Natural killer cell treated with Interleukin-12 subunit alpha and Interleukin-12 subunit beta and Interleukin-15 and Interleukin-18, amount 100 ng/mL, for 72 hours (primary cell): ENCODE measurements around the gene CHN2. TPM values are rescaled to one million over a fixed set of nuclear protein-coding genes. Genes with fewer than 3 reads are reported as not detected.

Source experiments
- ATAC-seq, 2 donors: fragments of 150-1000 bp; cut with Tn5 transposase in 1 of 2; sonication (Bioruptor Pico), chemical (Tn5 transposase) in 1 of 2; 2 replicates each; pipeline ENCODE4 v1.10.0; 2021
- DNase-seq: peaks from one replicate; pipeline ENCODE4 v3.0.0; 2022; ENCODE audit warnings: low spot score
- H3K27ac Mint-ChIP-seq, 2 donors: 1 replicate in 1 of 2; 2 replicates in 1 of 2; pipeline ENCODE4 v1.8.0; 2022; ENCODE audit warnings: mixed read lengths in 2 of 2, mild to moderate bottlenecking in 1 of 2, moderate library complexity in 1 of 2
- H3K27me3 Mint-ChIP-seq, 2 donors: 1 replicate in 1 of 2; 2 replicates in 1 of 2; pipeline ENCODE4 v1.8.0; 2022; ENCODE audit warnings: mixed read lengths in 2 of 2
- H3K36me3 Mint-ChIP-seq: one replicate; pipeline ENCODE4 v1.8.0; 2022; ENCODE audit warnings: mixed read lengths
- H3K4me1 Mint-ChIP-seq, 2 donors: 1 replicate in 1 of 2; 2 replicates in 1 of 2; pipeline ENCODE4 v1.8.0; 2022; ENCODE audit warnings: low read depth in 2 of 2, mixed read lengths in 2 of 2, mild to moderate bottlenecking in 1 of 2
- H3K4me3 Mint-ChIP-seq: one replicate; pipeline ENCODE4 v1.8.0; 2022; ENCODE audit warnings: mixed read lengths
- H3K9me3 Mint-ChIP-seq: 2 replicates; pipeline ENCODE4 v1.8.0; 2022; ENCODE audit warnings: mixed read lengths
- total RNA-seq, 2 donors: library from RNA; stranded (reverse); gene quantifications; one replicate each; pipeline ENCODE4 v1.2.3, GENCODE V29; 2022

The CHN2 gene
- total RNA-seq, 2 donors from 2014 or later, result 0.70 to 2.1 TPM

- no peaks in the 10 kb centered on the region for H3K9me3 Mint-ChIP-seq
- ATAC-seq, result no peak
These were observed 21.6 kb downstream of the CHN2 start for GRCh38 chr7:29216128-29216527.

GRCh38 chr7:29217113-29217512 is 22.5 kb downstream of the CHN2 start:
- no peaks in the 10 kb centered on the region for H3K27me3 Mint-ChIP-seq
- peaks cover 3 to 8% of the 10 kb centered on the region in 2 donors for H3K4me1 Mint-ChIP-seq
- H3K27ac Mint-ChIP-seq, result no peak overlapping the region
- no peak overlapping the region for H3K4me3 Mint-ChIP-seq
- no peaks in the 10 kb centered on the region for H3K9me3 Mint-ChIP-seq
- ATAC-seq (no peak), DNase-seq (no peak)
- H3K36me3 Mint-ChIP-seq, result peaks cover 7% of the 10 kb centered on the region

More at GRCh38 chr7:29216128-29216527, 21.6 kb downstream of the CHN2 start:
- Mint-ChIP-seq H3K36me3 (no peaks in the 10 kb centered on the region), H3K4me3 (no peak overlapping the region), H3K4me1 (peaks cover 3 to 9% of the 10 kb centered on the region in 2 donors), H3K27ac (no peak overlapping the region), H3K27me3 (no peaks in the 10 kb centered on the region)
- no peak for DNase-seq

- no peaks in the 10 kb centered on the region for H3K27me3 Mint-ChIP-seq
- no peaks in the 10 kb centered on the region for H3K9me3 Mint-ChIP-seq
- ATAC-seq (no peak), DNase-seq (no peak)
- H3K27ac Mint-ChIP-seq, result no peak overlapping the region
- no peak overlapping the region for H3K4me3 Mint-ChIP-seq
- peaks cover 7% of the 10 kb centered on the region for H3K36me3 Mint-ChIP-seq
- peaks cover 3 to 13% of the 10 kb centered on the region in 2 donors for H3K4me1 Mint-ChIP-seq
These were observed 30.2 kb downstream of the CHN2 start for GRCh38 chr7:29224726-29225125.

GRCh38 chr7:29228289-29229011 is 33.9 kb downstream of the CHN2 start:
- Mint-ChIP-seq H3K4me3 (no peak overlapping the region), H3K27me3 (no peaks in the 10 kb centered on the region), H3K36me3 (no peaks in the 10 kb centered on the region), H3K4me1 (peaks cover 8 to 13% of the 10 kb centered on the region in 2 donors), H3K27ac (no peak overlapping the region), H3K9me3 (no peaks in the 10 kb centered on the region)
- DNase-seq (no peak), ATAC-seq (no peak)

GRCh38 chr7:29229066-29229465 is 34.5 kb downstream of the CHN2 start:
- peaks cover 9 to 15% of the 10 kb centered on the region in 2 donors for H3K4me1 Mint-ChIP-seq
- no peak for DNase-seq
- H3K27me3 Mint-ChIP-seq, result no peaks in the 10 kb centered on the region
- no peak overlapping the region for H3K27ac Mint-ChIP-seq
- no peak for ATAC-seq
- H3K9me3 Mint-ChIP-seq, result no peaks in the 10 kb centered on the region
- H3K4me3 Mint-ChIP-seq, result no peak overlapping the region
- no peaks in the 10 kb centered on the region for H3K36me3 Mint-ChIP-seq

GRCh38 chr7:29229946-29230345 is 35.4 kb downstream of the CHN2 start:
- H3K36me3 Mint-ChIP-seq, result no peaks in the 10 kb centered on the region
- no peaks in the 10 kb centered on the region for H3K9me3 Mint-ChIP-seq
- H3K27me3 Mint-ChIP-seq, result no peaks in the 10 kb centered on the region
- H3K4me3 Mint-ChIP-seq, result no peak overlapping the region
- ATAC-seq, result no peak
- DNase-seq, result no peak
- H3K27ac Mint-ChIP-seq, result no peak overlapping the region
- H3K4me1 Mint-ChIP-seq, result peaks cover 10 to 17% of the 10 kb centered on the region in 2 donors

- Mint-ChIP-seq H3K4me1 (peaks cover 16 to 17% of the 10 kb centered on the region in 2 donors), H3K9me3 (no peaks in the 10 kb centered on the region), H3K4me3 (no peak overlapping the region), H3K27me3 (no peaks in the 10 kb centered on the region), H3K36me3 (no peaks in the 10 kb centered on the region), H3K27ac (no peak overlapping the region)
- no peak for ATAC-seq
- DNase-seq, result no peak
These were observed 36.3 kb downstream of the CHN2 start for GRCh38 chr7:29230871-29231345.

- DNase-seq (no peak), ATAC-seq (no peak)
- Mint-ChIP-seq H3K36me3 (no peaks in the 10 kb centered on the region), H3K27me3 (no peaks in the 10 kb centered on the region), H3K4me1 (peaks cover 13 to 16% of the 10 kb centered on the region in 2 donors), H3K4me3 (no peak overlapping the region), H3K27ac (no peak overlapping the region), H3K9me3 (no peaks in the 10 kb centered on the region)
These were observed 37.2 kb downstream of the CHN2 start for GRCh38 chr7:29231671-29232232.

GRCh38 chr7:29234438-29234837 is 39.9 kb downstream of the CHN2 start:
- Mint-ChIP-seq H3K4me1 (peaks cover 4 to 19% of the 10 kb centered on the region in 2 donors), H3K27me3 (no peaks in the 10 kb centered on the region), H3K9me3 (no peaks in the 10 kb centered on the region), H3K27ac (no peak overlapping the region), H3K36me3 (no peaks in the 10 kb centered on the region), H3K4me3 (no peak overlapping the region)
- no peak for DNase-seq
- no peak for ATAC-seq

GRCh38 chr7:29236071-29236580 is 41.6 kb downstream of the CHN2 start:
- H3K4me1 Mint-ChIP-seq, result peaks cover 9 to 23% of the 10 kb centered on the region in 2 donors
- H3K27ac Mint-ChIP-seq, result no peak overlapping the region
- DNase-seq (no peak), ATAC-seq (no peak)
- no peak overlapping the region for H3K4me3 Mint-ChIP-seq
- H3K9me3 Mint-ChIP-seq, result no peaks in the 10 kb centered on the region
- no peaks in the 10 kb centered on the region for H3K36me3 Mint-ChIP-seq
- H3K27me3 Mint-ChIP-seq, result no peaks in the 10 kb centered on the region

GRCh38 chr7:29236649-29237048 is 42.1 kb downstream of the CHN2 start:
- H3K27me3 Mint-ChIP-seq, result no peaks in the 10 kb centered on the region
- ATAC-seq (no peak), DNase-seq (no peak)
- H3K27ac Mint-ChIP-seq, result no peak overlapping the region
- no peak overlapping the region for H3K4me3 Mint-ChIP-seq
- peaks cover 9 to 23% of the 10 kb centered on the region in 2 donors for H3K4me1 Mint-ChIP-seq
- H3K9me3 Mint-ChIP-seq, result no peaks in the 10 kb centered on the region
- H3K36me3 Mint-ChIP-seq, result no peaks in the 10 kb centered on the region

- Mint-ChIP-seq H3K27me3 (no peaks in the 10 kb centered on the region), H3K9me3 (no peaks in the 10 kb centered on the region), H3K4me3 (no peak overlapping the region), H3K36me3 (no peaks in the 10 kb centered on the region), H3K4me1 (peaks cover 9 to 23% of the 10 kb centered on the region in 2 donors), H3K27ac (no peak overlapping the region)
- no peak for ATAC-seq
- DNase-seq, result no peak
These were observed 42.9 kb downstream of the CHN2 start for GRCh38 chr7:29237489-29237888.

- no peaks in the 10 kb centered on the region for H3K27me3 Mint-ChIP-seq
- no peak for DNase-seq
- peaks cover 20 to 30% of the 10 kb centered on the region in 2 donors for H3K4me1 Mint-ChIP-seq
- H3K9me3 Mint-ChIP-seq, result no peaks in the 10 kb centered on the region
- no peak for ATAC-seq
- H3K4me3 Mint-ChIP-seq, result no peak overlapping the region
- H3K36me3 Mint-ChIP-seq, result no peaks in the 10 kb centered on the region
- no peak overlapping the region for H3K27ac Mint-ChIP-seq
These were observed 45.1 kb downstream of the CHN2 start for GRCh38 chr7:29239638-29240037.

- Mint-ChIP-seq H3K9me3 (no peaks in the 10 kb centered on the region), H3K27ac (no peak overlapping the region), H3K4me3 (no peak overlapping the region), H3K4me1 (peaks cover 34 to 39% of the 10 kb centered on the region in 2 donors), H3K36me3 (no peaks in the 10 kb centered on the region), H3K27me3 (peaks cover 0 to 2% of the 10 kb centered on the region in 2 donors)
- ATAC-seq, result no peak
- DNase-seq, result no peak
These were observed 47.7 kb downstream of the CHN2 start for GRCh38 chr7:29242265-29242664.
